SK-MEL-5 (cell line): Measurements from ENCODE around the gene RANBP6. TPM values are rescaled to one million over a fixed set of nuclear protein-coding genes. Genes with fewer than 3 reads are reported as not detected.

Experiments
- DNase-seq: peaks from one replicate; pipeline ENCODE4 v3.0.0-alpha.2; 2016; ENCODE audit warnings: low read depth, low spot score
- in situ Hi-C: cut with HindIII; loops from 2 replicates; pipeline ENCODE4 v1.10.0; 2016; ENCODE audit warnings: low sequenced_read_pairs, high pct_unique_total_duplicates, low pct_unique_long_range_greater_than_20kb
- total RNA-seq: library from RNA; depleted of rRNA; stranded (reverse); fragments of >200 nt; shearing (Covaris generic); gene quantifications from 2 replicates; pipeline ENCODE4 v1.2.3, GENCODE V29; 2014

RANBP6 gene
- total RNA-seq, 1 experiment from 2014 or later: 18.1 TPM

- in situ Hi-C loops: no loop called here
Measured at GRCh38 chr9:6014670-6015270, 654 bp downstream of the RANBP6 start.

GRCh38 chr9:6008169-6008979, 7.0 kb downstream of the RANBP6 start:
- peak; percentile 97 for DNase-seq
- in situ Hi-C loops: no loop called here

More at GRCh38 chr9:6014670-6015270, 654 bp downstream of the RANBP6 start:
- DNase-seq: no peak

GRCh38 chr9:6007770-6008168, 7.7 kb downstream of the RANBP6 start:
- peak; percentile 63 for DNase-seq
- in situ Hi-C loops: no loop called here

- peak; percentile 85 for DNase-seq
- in situ Hi-C loops: no loop called here
Measured at GRCh38 chr9:6007058-6007769, 8.2 kb downstream of the RANBP6 start.

DNA sequence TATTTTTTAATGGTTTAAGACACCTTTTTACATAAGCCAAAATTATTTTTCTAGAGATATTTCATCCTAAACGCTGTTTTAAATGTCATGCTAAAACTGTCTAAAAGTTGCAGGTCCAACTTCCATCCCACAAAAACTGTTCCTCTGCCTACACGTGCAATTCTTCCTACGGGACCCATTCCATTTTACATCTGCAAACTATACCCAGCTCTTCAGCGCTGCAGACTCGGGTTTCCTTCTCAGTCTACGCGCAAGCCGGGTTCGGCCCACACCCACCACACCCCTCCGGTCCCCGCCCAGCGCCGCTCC, 8.7 kb downstream of the RANBP6 start:
- in situ Hi-C loops: no loop called here
- no peak for DNase-seq

DNA sequence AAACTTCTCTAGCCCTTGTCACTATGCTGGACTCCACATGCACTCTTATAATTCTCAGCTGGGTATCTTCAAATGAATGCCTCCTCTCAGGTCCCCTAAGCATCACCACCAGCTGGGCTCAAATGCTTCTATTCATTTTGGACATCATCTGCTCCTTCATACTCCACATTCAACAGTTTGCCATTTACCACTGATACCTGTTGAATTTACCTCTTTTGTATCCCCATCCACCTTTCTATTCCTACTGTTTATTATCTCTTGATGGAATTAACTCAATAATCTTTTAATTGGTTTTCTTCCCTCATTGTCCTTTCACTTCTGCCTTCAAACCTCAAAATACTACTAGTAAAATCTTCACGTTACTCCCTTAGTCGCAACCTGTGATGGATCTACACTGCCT, 14.5 kb downstream of the RANBP6 start:
- in situ Hi-C loops: no loop called here
- no peak for DNase-seq

- DNase-seq: no peak
- in situ Hi-C loops: no loop called here
Measured at GRCh38 chr9:5999443-6000101, 15.9 kb downstream of the RANBP6 start.

- DNase-seq: no peak
- in situ Hi-C loops: no loop called here
Measured at GRCh38 chr9:5994493-5994892, 20.9 kb downstream of the RANBP6 start.

DNA sequence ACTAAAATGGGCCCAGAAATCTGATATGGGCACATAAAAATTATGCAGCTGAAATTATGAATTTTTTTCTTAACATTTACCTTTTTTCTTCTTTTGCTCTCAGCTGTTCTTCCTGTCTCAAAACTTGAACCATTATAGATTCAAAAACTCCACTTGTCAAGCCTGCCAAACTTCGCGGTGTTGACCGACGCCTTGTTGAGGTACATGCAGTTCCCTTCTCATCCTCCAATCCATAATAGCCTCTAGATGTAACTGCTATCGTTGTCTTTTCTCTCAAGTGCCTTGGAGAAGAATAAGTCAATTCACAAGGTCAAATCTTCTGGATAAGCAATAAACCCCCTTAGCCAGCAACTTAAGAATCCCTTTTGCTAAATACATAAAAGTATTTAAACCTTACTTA, 27.2 kb downstream of the RANBP6 start:
- in situ Hi-C loops: no loop called here
- no peak for DNase-seq

DNA sequence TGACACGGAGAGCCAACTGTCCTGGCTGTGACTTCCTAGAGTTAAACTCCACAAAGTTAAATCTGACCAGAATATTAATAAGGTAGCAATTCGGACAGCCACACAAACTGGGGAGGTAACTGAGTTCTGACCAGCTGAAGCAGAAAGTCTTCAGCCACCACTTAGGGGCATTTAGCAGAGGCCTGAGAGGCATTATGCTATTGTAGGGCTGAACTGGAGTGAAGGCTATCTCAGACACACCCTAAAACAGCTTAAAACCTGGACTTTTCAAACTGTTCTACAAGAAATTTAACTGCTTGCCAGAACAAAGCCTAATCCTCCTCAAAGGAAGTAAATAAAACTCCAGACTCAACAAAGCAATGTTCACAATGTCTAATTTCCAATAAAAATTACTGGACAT, 32.4 kb downstream of the RANBP6 start:
- in situ Hi-C loops: no loop called here
- DNase-seq: no peak

GRCh38 chr9:5982317-5982716, 33.1 kb downstream of the RANBP6 start:
- in situ Hi-C loops: no loop called here
- no peak for DNase-seq

- in situ Hi-C loops: no loop called here
Measured at GRCh38 chr9:5978523-5978922, 36.9 kb downstream of the RANBP6 start.

DNA sequence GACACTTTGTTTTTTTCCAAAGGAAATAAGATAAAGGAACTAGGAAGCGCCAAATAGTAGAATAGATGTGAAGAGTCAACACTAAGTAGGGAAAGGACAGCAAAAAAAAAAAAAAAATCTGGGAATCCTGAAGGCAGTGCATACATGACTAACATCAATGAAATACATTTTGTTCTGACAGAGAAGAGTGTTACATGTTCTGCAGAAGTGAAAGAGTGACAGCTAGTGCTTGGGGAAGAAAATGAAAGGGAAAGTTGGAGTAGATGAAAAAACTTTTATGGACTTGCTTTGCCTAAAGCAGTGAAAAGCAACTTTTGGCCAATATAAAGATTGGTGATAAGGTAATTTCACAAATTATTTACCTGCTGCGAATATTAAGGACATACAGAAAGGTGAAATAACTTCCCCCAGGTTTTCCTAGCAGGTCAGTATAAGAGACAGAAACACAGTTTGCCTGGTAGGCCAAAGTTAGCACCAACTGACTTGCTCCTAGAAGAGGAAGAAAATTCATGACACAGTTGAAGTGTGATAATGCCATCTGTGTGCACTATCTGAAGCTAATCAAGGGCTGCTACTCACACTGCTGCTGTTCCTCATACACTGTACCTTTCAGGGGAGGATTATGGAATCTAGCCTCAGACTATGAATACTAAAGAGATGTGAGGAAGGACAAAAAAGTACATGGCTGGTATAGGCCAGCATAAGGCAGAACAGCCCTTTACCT, 38.6 kb downstream of the RANBP6 start:
- peak; percentile 42 for DNase-seq
- in situ Hi-C loops: no loop called here

More at GRCh38 chr9:5978523-5978922, 36.9 kb downstream of the RANBP6 start:
- DNase-seq: no peak

DNA sequence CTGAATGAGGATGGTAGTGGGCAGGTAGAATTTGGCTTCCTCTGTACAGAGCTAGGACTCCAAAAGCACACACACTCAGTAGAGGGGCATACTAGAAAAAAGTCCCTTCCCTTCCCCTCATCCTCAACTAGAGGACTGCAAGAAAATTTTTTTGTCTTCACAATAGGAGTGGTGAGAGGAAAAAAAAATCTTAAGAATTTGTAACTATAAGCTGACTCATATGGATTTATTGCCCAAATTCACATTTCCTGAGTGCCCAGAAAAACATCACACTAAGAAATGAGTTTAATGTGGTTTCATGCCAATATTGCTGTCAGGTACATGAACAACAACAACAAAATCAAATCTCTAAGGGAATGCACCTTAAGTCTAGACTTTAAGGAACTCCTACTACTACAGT, 43.7 kb downstream of the RANBP6 start:
- in situ Hi-C loops: no loop called here

More for the DNA sequence above, 43.7 kb downstream of the RANBP6 start:
- DNase-seq: no peak
